Right atrium auricular region (tissue), 2 donors: ENCODE results near the gene STRA6. TPM values are rescaled to one million over a fixed set of nuclear protein-coding genes. Genes with fewer than 3 reads are reported as not detected.

Experiments used
- DNase-seq: peaks from one replicate; pipeline ENCODE4 v3.0.0-alpha.2; 2019; ENCODE audit warnings: low spot score
- H3K27ac ChIP-seq, 2 donors: fragments of 200-600 bp; sonication (generic); 1 replicate in 1 of 2; 2 replicates in 1 of 2; pipeline ENCODE4 v1.5.1; 2016 to 2019
- H3K27me3 ChIP-seq, 2 donors: fragments of 200-600 bp; sonication (generic); one replicate each; pipeline versions ENCODE4 v1.5.1 to v1.6.0; 2017 to 2019
- H3K36me3 ChIP-seq: fragments of 200-600 bp; sonication (generic); one replicate; pipeline ENCODE4 v1.5.1; 2016
- H3K4me1 ChIP-seq, 2 donors: fragments of 200-600 bp; sonication (generic); one replicate each; pipeline versions ENCODE4 v1.5.1 to v1.6.0; 2017 to 2019
- H3K4me3 ChIP-seq, 2 donors: fragments of 200-600 bp; sonication (generic); 1 replicate in 1 of 2; 2 replicates in 1 of 2; pipeline ENCODE4 v1.5.1; 2017 to 2019; ENCODE audit warnings: mild to moderate bottlenecking in 1 of 2, moderate library complexity in 1 of 2
- H3K9me3 ChIP-seq, 2 donors: fragments of 200-600 bp; sonication (generic); one replicate each; pipeline ENCODE4 v1.5.1; 2019
- CTCF ChIP-seq, 2 donors: fragments of 200-600 bp; sonication (generic); IDR thresholded peaks; one replicate each; pipeline ENCODE4 v1.5.1; 2019; ENCODE audit warnings: antibody characterized with exemption in 2 of 2
- total RNA-seq, 2 donors: library from RNA; depleted of rRNA; stranded (reverse); fragments of >200 nt; gene quantifications; one replicate each; pipeline ENCODE4 v1.1.0, GENCODE V29; 2016

The STRA6 gene
- total RNA-seq, 2 donors from 2014 or later, result 0.22 to 0.55 TPM

- Histone ChIP-seq H3K9me3 (no peaks in the 10 kb centered on the region), H3K4me1 (peaks cover 0 to 69% of the 10 kb centered on the region in 2 donors), H3K36me3 (no peaks in the 10 kb centered on the region), H3K27ac (no peak overlapping the region), H3K4me3 (peak overlapping the region in 1 of 2 donors; percentile 50), H3K27me3 (peaks cover 7 to 31% of the 10 kb centered on the region in 2 donors)
- TF ChIP-seq CTCF (IDR thresholded peaks at IDR 0.05), result no peak
- no peak for DNase-seq
Measured at GRCh38 chr15:74130849-74131627, 71.5 kb downstream of the STRA6 start.

GRCh38 chr15:74130155-74130848 is 72.3 kb downstream of the STRA6 start, which contains the start of gene ISLR2:
ISLR2 (plus strand) TSS chr15:74130586; CDS start chr15:74132755, 2,169 bp downstream.
- H3K27me3 ChIP-seq, result peaks cover 7 to 31% of the 10 kb centered on the region in 2 donors
- H3K4me1 ChIP-seq, result peaks cover 0 to 61% of the 10 kb centered on the region in 2 donors
- TF ChIP-seq CTCF (IDR thresholded peaks at IDR 0.05), result no peak

GRCh38 chr15:74129586-74130154 is 72.9 kb downstream of the STRA6 start:
- Histone ChIP-seq H3K9me3 (no peaks in the 10 kb centered on the region), H3K36me3 (no peaks in the 10 kb centered on the region), H3K4me1 (peaks cover 0 to 55% of the 10 kb centered on the region in 2 donors), H3K27ac (peak overlapping the region; percentile 37 to 52), H3K27me3 (peaks cover 7 to 31% of the 10 kb centered on the region in 2 donors), H3K4me3 (peak overlapping the region; percentile 16 to 50)
- TF ChIP-seq CTCF (IDR thresholded peaks at IDR 0.05), result no peak
- no peak for DNase-seq

More at GRCh38 chr15:74130155-74130848, 72.3 kb downstream of the STRA6 start, which contains the start of gene ISLR2:
- H3K36me3 ChIP-seq, result no peaks in the 10 kb centered on the region
- no peak for DNase-seq
- H3K4me3 ChIP-seq, result peak within 1 kb of the TSS; percentile 16 to 50
- peak within 1 kb of the TSS; percentile 37 to 52 for H3K27ac ChIP-seq
- H3K9me3 ChIP-seq, result no peaks in the 10 kb centered on the region

Other genes starting within 250 kb of the STRA6 start
- gene STOML1, start 210.5 kb downstream of the STRA6 start, total RNA-seq, result 10 to 100 TPM; 11.8 to 23.5 TPM
- 10 to 100 TPM; 27.3 to 36.1 TPM for gene PML, start 208.1 kb downstream of the STRA6 start, total RNA-seq
- not detected for gene GOLGA6A, start 120.2 kb downstream of the STRA6 start, total RNA-seq
- 1 to 10 TPM in 1 of 2 donors, under 1 TPM in 1; 0.31 to 2.6 TPM for gene ISLR2, start 72.2 kb downstream of the STRA6 start, total RNA-seq
- gene ISLR, start 29.1 kb downstream of the STRA6 start, total RNA-seq, result 10 to 100 TPM; 51.9 to 59.9 TPM
- gene CCDC33, start 33.5 kb upstream of the STRA6 start, total RNA-seq, result not detected
- 1 to 10 TPM in 1 of 2 donors, under 1 TPM in 1; 0.71 to 1.0 TPM for gene CYP11A1, start 164.9 kb upstream of the STRA6 start, total RNA-seq
- gene SEMA7A, start 231.2 kb upstream of the STRA6 start, total RNA-seq, result 1 to 10 TPM; 1.0 to 2.9 TPM